Activated CD8-positive, alpha-beta T cell treated with anti-CD3 and anti-CD28 coated beads, Interleukin-2, amount 10 ng/mL, durations not matched to agents 7 days and 5 days (primary cell): ENCODE results near the gene OARD1. TPM values are rescaled to one million over a fixed set of nuclear protein-coding genes. Genes with fewer than 3 reads are reported as not detected.
"Not testable (repeated sequence)": the region's sequence is repeated elsewhere in the genome, so short reads cannot be mapped to it uniquely, and the experiment has no call there.

Source experiments
- ATAC-seq: fragments of 150-1000 bp; cut with Tn5 transposase; one replicate; pipeline ENCODE4 v1.10.0; 2021; ENCODE audit warnings: moderate library complexity
- CTCF ChIA-PET: fragments of 350-600 bp; sonication (Branson Sonifier 250); formaldehyde crosslinking; loops from one replicate; lab custom pipeline; 2021; ENCODE audit warnings: antibody characterized with exemption; lab: Charles Lee
- POLR2A ChIA-PET: fragments of 350-600 bp; sonication (Branson Sonifier 250); formaldehyde crosslinking; loops from one replicate; lab custom pipeline; 2021; ENCODE audit warnings: antibody characterized with exemption; lab: Charles Lee
- DNase-seq: peaks from one replicate; pipeline ENCODE4 v3.0.0-alpha.2; 2020
- H3K27ac Mint-ChIP-seq: one replicate; pipeline ENCODE4 v1.8.0; 2021; ENCODE audit warnings: mild to moderate bottlenecking, mixed read lengths
- H3K27me3 Mint-ChIP-seq: one replicate; pipeline ENCODE4 v1.8.0; 2021; ENCODE audit warnings: low read depth, mixed read lengths
- H3K36me3 Mint-ChIP-seq: one replicate; pipeline ENCODE4 v1.8.0; 2021; ENCODE audit warnings: low read depth, mixed read lengths
- H3K4me1 Mint-ChIP-seq: one replicate; pipeline ENCODE4 v1.8.0; 2021; ENCODE audit warnings: low read depth, mixed read lengths
- H3K4me3 Mint-ChIP-seq: one replicate; pipeline ENCODE4 v1.8.0; 2021; ENCODE audit warnings: mild to moderate bottlenecking, mixed read lengths
- H3K9me3 Mint-ChIP-seq: one replicate; pipeline ENCODE4 v1.8.0; 2022; ENCODE audit warnings: mixed read lengths; ENCODE audit not compliant: insufficient read depth
- total RNA-seq, 2 experiments: library from RNA; stranded (reverse); gene quantifications; one replicate each; pipeline ENCODE4 v1.2.3, GENCODE V29; 2021

The OARD1 gene
- 10 to 100 TPM; 30.2 to 31.9 TPM for total RNA-seq

- ChIA-PET CTCF (interaction anchor here (0.6 to 4.1 kb wide), 14 partner anchors 13 to 261 kb away, joined by 3 to 36 read pairs (median 4); partner anchors contain the start of genes TREML2 and UNC5CL), POLR2A (interaction anchor here (0.6 to 1.8 kb wide), 13 partner anchors 9 to 265 kb away, joined by 3 to 11 read pairs (median 3); partner anchors contain the start of gene TREML2)
- Mint-ChIP-seq H3K27me3 (no peaks in the 10 kb centered on the region), H3K27ac (peak within 1 kb of the TSS; percentile 98), H3K9me3 (no peaks in the 10 kb centered on the region), H3K36me3 (peaks cover 41% of the 10 kb centered on the region), H3K4me1 (peaks cover 54% of the 10 kb centered on the region), H3K4me3 (peak within 1 kb of the TSS; percentile 91)
- DNase-seq (peak; percentile 100), ATAC-seq (peak; percentile 79)
Measured at GRCh38 chr6:41071923-41072835, at the start of gene OARD1. OARD1 (minus strand) TSS chr6:41072356; CDS start chr6:41071634, 722 bp downstream.

- Mint-ChIP-seq H3K4me1 (no peaks in the 10 kb centered on the region), H3K27me3 (no peaks in the 10 kb centered on the region), H3K4me3 (no peak overlapping the region), H3K9me3 (no peaks in the 10 kb centered on the region), H3K36me3 (peaks cover 3% of the 10 kb centered on the region), H3K27ac (no peak overlapping the region)
- ATAC-seq: no peak
- DNase-seq: no peak
- CTCF ChIA-PET: interaction anchor here (0.9 kb wide), 1 partner anchor 40 kb away, joined by 3 read pairs; no protein-coding TSS in a partner anchor
- POLR2A ChIA-PET: no interaction called here
Measured at GRCh38 chr6:41120058-41120457, 47.9 kb upstream of the OARD1 start.

- ChIA-PET POLR2A (no interaction called here), CTCF (interaction anchor here (0.8 to 0.9 kb wide), 2 partner anchors 18 to 39 kb away, joined by 3 read pairs; no protein-coding TSS in a partner anchor)
- no peaks in the 10 kb centered on the region for H3K9me3 Mint-ChIP-seq
Measured at GRCh38 chr6:41119508-41119907, 47.4 kb upstream of the OARD1 start.

GRCh38 chr6:41115027-41115426 is 42.9 kb upstream of the OARD1 start:
- CTCF ChIA-PET, DNase-seq, ATAC-seq, H3K36me3 Mint-ChIP-seq, H3K4me1 Mint-ChIP-seq, H3K4me3 Mint-ChIP-seq, H3K27ac Mint-ChIP-seq, H3K9me3 Mint-ChIP-seq, H3K27me3 Mint-ChIP-seq, POLR2A ChIA-PET: not testable (repeated sequence)

More at GRCh38 chr6:41119508-41119907, 47.4 kb upstream of the OARD1 start:
- no peaks in the 10 kb centered on the region for H3K4me1 Mint-ChIP-seq
- DNase-seq (no peak), ATAC-seq (no peak)
- no peak overlapping the region for H3K27ac Mint-ChIP-seq
- H3K36me3 Mint-ChIP-seq: peaks cover 3% of the 10 kb centered on the region
- no peak overlapping the region for H3K4me3 Mint-ChIP-seq
- H3K27me3 Mint-ChIP-seq: no peaks in the 10 kb centered on the region

- Mint-ChIP-seq H3K9me3 (no peaks in the 10 kb centered on the region), H3K36me3 (no peaks in the 10 kb centered on the region), H3K27ac (no peak overlapping the region), H3K4me1 (no peaks in the 10 kb centered on the region), H3K4me3 (no peak overlapping the region), H3K27me3 (no peaks in the 10 kb centered on the region)
- DNase-seq: no peak
- ATAC-seq: no peak
- ChIA-PET POLR2A (no interaction called here), CTCF (interaction anchor here (0.6 kb wide), 1 partner anchor 1362 kb away, joined by 3 read pairs; no protein-coding TSS in a partner anchor)
Measured at GRCh38 chr6:41111017-41111416, 38.9 kb upstream of the OARD1 start.

GRCh38 chr6:41103847-41104246 is 31.7 kb upstream of the OARD1 start:
- ChIA-PET CTCF (interaction anchor here (0.7 to 3.5 kb wide), 5 partner anchors 12 to 175 kb away, joined by 3 to 28 read pairs (median 4); no protein-coding TSS in a partner anchor), POLR2A (interaction anchor here (0.7 kb wide), 1 partner anchor 825 kb away, joined by 3 read pairs; no protein-coding TSS in a partner anchor)
- Mint-ChIP-seq H3K4me1 (peaks cover 10% of the 10 kb centered on the region), H3K9me3 (no peaks in the 10 kb centered on the region), H3K27me3 (no peaks in the 10 kb centered on the region), H3K36me3 (peaks cover 20% of the 10 kb centered on the region), H3K4me3 (no peak overlapping the region), H3K27ac (no peak overlapping the region)
- no peak for DNase-seq
- ATAC-seq: no peak

- H3K9me3 Mint-ChIP-seq: no peaks in the 10 kb centered on the region
- H3K36me3 Mint-ChIP-seq: peaks cover 48% of the 10 kb centered on the region
- DNase-seq: no peak
- H3K27me3 Mint-ChIP-seq: no peaks in the 10 kb centered on the region
- no peak for ATAC-seq
- no peak overlapping the region for H3K4me3 Mint-ChIP-seq
- H3K4me1 Mint-ChIP-seq: peaks cover 16% of the 10 kb centered on the region
- ChIA-PET CTCF (interaction anchor here (3.4 kb wide), 1 partner anchor 81 kb away, joined by 13 read pairs; no protein-coding TSS in a partner anchor), POLR2A (no interaction called here)
- no peak overlapping the region for H3K27ac Mint-ChIP-seq
Measured at GRCh38 chr6:41100871-41101287, 28.7 kb upstream of the OARD1 start.

- H3K4me1 Mint-ChIP-seq: peaks cover 18% of the 10 kb centered on the region
- DNase-seq (no peak), ATAC-seq (no peak)
- ChIA-PET CTCF (interaction anchor here (2.0 kb wide), 1 partner anchor 84 kb away, joined by 7 read pairs; no protein-coding TSS in a partner anchor), POLR2A (no interaction called here)
- peaks cover 65% of the 10 kb centered on the region for H3K36me3 Mint-ChIP-seq
- no peak overlapping the region for H3K4me3 Mint-ChIP-seq
- no peak overlapping the region for H3K27ac Mint-ChIP-seq
- H3K27me3 Mint-ChIP-seq: no peaks in the 10 kb centered on the region
- H3K9me3 Mint-ChIP-seq: no peaks in the 10 kb centered on the region
Measured at GRCh38 chr6:41098366-41098765, 26.2 kb upstream of the OARD1 start.

GRCh38 chr6:41097467-41098090 is 25.4 kb upstream of the OARD1 start:
- peak overlapping the region; percentile 47 for H3K27ac Mint-ChIP-seq
- no peak overlapping the region for H3K4me3 Mint-ChIP-seq
- ChIA-PET POLR2A (no interaction called here), CTCF (no interaction called here)
- DNase-seq (no peak), ATAC-seq (no peak)
- no peaks in the 10 kb centered on the region for H3K9me3 Mint-ChIP-seq
- H3K4me1 Mint-ChIP-seq: peaks cover 18% of the 10 kb centered on the region
- H3K27me3 Mint-ChIP-seq: no peaks in the 10 kb centered on the region
- peaks cover 69% of the 10 kb centered on the region for H3K36me3 Mint-ChIP-seq

- CTCF ChIA-PET: interaction anchor here (0.9 to 4.8 kb wide), 5 partner anchors 9 to 95 kb away, joined by 3 to 28 read pairs (median 7); no protein-coding TSS in a partner anchor
Measured at GRCh38 chr6:41093729-41094128, 21.6 kb upstream of the OARD1 start.

GRCh38 chr6:41092421-41093140 is 20.4 kb upstream of the OARD1 start:
- ATAC-seq: no peak
- no peaks in the 10 kb centered on the region for H3K27me3 Mint-ChIP-seq
- ChIA-PET POLR2A (no interaction called here), CTCF (interaction anchor here (0.8 to 4.8 kb wide), 17 partner anchors 10 to 241 kb away, joined by 3 to 28 read pairs (median 5); no protein-coding TSS in a partner anchor)
- no peak overlapping the region for H3K27ac Mint-ChIP-seq
- peaks cover 2% of the 10 kb centered on the region for H3K4me1 Mint-ChIP-seq
- H3K36me3 Mint-ChIP-seq: peaks cover 65% of the 10 kb centered on the region
- no peak for DNase-seq
- no peak overlapping the region for H3K4me3 Mint-ChIP-seq
- H3K9me3 Mint-ChIP-seq: no peaks in the 10 kb centered on the region

More at GRCh38 chr6:41093729-41094128, 21.6 kb upstream of the OARD1 start:
- no peaks in the 10 kb centered on the region for H3K9me3 Mint-ChIP-seq
- H3K4me1 Mint-ChIP-seq: peaks cover 7% of the 10 kb centered on the region
- H3K4me3 Mint-ChIP-seq: no peak overlapping the region
- ATAC-seq: no peak
- no peak for DNase-seq
- no peak overlapping the region for H3K27ac Mint-ChIP-seq
- POLR2A ChIA-PET: no interaction called here
- H3K27me3 Mint-ChIP-seq: no peaks in the 10 kb centered on the region
- H3K36me3 Mint-ChIP-seq: peaks cover 73% of the 10 kb centered on the region
